ENCODE measurements around the gene WDR18. TPM values are rescaled to one million over a fixed set of nuclear protein-coding genes. Genes with fewer than 3 reads are reported as not detected.

WDR18 gene
- total RNA-seq, 4 donors from 2014 or later = 15.2 to 73.5 (median 46.8) TPM

GRCh38 chr19:974564-975257, 9.4 kb upstream of the WDR18 start:
- TF ChIP-seq, protein P1, sequence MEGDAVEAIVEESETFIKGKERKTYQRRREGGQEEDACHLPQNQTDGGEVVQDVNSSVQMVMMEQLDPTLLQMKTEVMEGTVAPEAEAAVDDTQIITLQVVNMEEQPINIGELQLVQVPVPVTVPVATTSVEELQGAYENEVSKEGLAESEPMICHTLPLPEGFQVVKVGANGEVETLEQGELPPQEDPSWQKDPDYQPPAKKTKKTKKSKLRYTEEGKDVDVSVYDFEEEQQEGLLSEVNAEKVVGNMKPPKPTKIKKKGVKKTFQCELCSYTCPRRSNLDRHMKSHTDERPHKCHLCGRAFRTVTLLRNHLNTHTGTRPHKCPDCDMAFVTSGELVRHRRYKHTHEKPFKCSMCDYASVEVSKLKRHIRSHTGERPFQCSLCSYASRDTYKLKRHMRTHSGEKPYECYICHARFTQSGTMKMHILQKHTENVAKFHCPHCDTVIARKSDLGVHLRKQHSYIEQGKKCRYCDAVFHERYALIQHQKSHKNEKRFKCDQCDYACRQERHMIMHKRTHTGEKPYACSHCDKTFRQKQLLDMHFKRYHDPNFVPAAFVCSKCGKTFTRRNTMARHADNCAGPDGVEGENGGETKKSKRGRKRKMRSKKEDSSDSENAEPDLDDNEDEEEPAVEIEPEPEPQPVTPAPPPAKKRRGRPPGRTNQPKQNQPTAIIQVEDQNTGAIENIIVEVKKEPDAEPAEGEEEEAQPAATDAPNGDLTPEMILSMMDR (IDR thresholded peaks at IDR 0.05) = no peak
- no peak for TF ChIP-seq POLR2A (IDR thresholded peaks at IDR 0.05)
- H3K36me3 ChIP-seq = peaks cover 11 to 14% of the 10 kb centered on the region in 2 donors
- no peaks in the 10 kb centered on the region for H3K9me3 ChIP-seq
- WGBS, 2 donors = 85 to 88% methylated on average over 18 to 34 of the region's 37 CpGs
- DNase-seq = no peak
- no peaks in the 10 kb centered on the region for H3K27me3 ChIP-seq
- H3K4me3 ChIP-seq (replicated peaks in 1 of 3) = no peak overlapping the region
- H3K4me1 ChIP-seq = no peaks in the 10 kb centered on the region
- intact Hi-C loops (cut with DNase I) = no loop called here
- H3K27ac ChIP-seq = no peak overlapping the region

- 82 to 95% methylated on average over 9 to 10 of the region's 10 CpGs for WGBS, 2 donors
- H3K27ac ChIP-seq = no peak overlapping the region
- peaks cover 5% of the 10 kb centered on the region in 2 donors for H3K36me3 ChIP-seq
- no peak for DNase-seq
- intact Hi-C loops (cut with DNase I) = no loop called here
- H3K9me3 ChIP-seq = no peaks in the 10 kb centered on the region
- no peaks in the 10 kb centered on the region for H3K27me3 ChIP-seq
- TF ChIP-seq POLR2A (IDR thresholded peaks at IDR 0.05) = no peak
- TF ChIP-seq, protein P1 (IDR thresholded peaks at IDR 0.05) = no peak
- H3K4me3 ChIP-seq (replicated peaks in 1 of 3) = no peak overlapping the region
- no peaks in the 10 kb centered on the region for H3K4me1 ChIP-seq
These were observed 7.7 kb upstream of the WDR18 start for GRCh38 chr19:976476-976875.

DNA sequence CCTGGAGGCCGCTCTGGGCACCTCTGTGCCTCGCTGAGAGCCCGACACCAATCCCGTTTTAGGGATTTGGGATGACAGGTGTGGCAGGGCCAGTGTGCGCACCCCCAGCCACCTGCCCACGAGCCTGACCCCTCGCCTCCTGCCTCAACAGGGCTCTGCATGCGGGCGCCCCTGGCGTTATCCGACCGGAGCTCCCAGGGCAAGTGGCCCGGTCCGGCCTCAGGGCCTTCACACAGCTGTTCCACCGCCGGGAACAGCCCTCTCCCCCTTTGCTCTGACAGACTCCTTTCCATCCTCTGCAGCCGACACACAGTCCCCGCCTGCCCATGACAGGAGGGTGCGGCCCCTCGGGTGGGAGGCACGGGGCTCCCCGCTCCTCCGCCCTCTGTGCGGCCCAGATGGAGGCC, 7.1 kb upstream of the WDR18 start:
- H3K36me3 ChIP-seq = no peaks in the 10 kb centered on the region
- H3K27me3 ChIP-seq = no peaks in the 10 kb centered on the region
- H3K9me3 ChIP-seq = no peaks in the 10 kb centered on the region
- no peak for DNase-seq
- 88 to 100% methylated on average over 1 to 24 of the region's 24 CpGs for WGBS, 2 donors
- TF ChIP-seq POLR2A (IDR thresholded peaks at IDR 0.05) = no peak
- TF ChIP-seq, protein P1 (IDR thresholded peaks at IDR 0.05) = no peak
- no peak overlapping the region for H3K27ac ChIP-seq
- H3K4me3 ChIP-seq (replicated peaks in 1 of 3) = no peak overlapping the region
- intact Hi-C loops (cut with DNase I) = no loop called here
- H3K4me1 ChIP-seq = no peaks in the 10 kb centered on the region

DNA sequence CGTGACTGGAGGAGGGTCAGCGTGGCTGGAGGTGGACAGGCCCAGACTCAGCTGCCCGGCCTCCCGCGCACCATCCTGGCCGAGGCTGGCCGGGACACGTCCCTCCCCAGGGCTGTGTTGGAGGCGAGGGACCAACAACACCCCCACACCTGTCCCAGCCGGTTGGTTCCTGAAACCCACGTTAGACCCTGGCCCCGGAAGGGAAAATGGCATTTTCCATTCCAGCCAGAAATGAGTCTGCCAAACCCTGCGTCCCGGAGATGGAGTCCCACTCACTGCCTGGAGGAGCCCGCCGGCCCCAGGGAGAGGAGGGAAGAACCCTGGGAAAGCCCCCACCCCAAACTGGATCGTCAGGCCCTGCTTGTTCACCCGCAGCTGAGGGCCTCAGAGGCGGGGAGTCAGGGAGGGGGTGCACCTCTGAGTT, 4.8 kb upstream of the WDR18 start:
- WGBS, 2 donors = 42 to 46% methylated on average over 8 to 13 of the region's 19 CpGs
- TF ChIP-seq, protein P1 (IDR thresholded peaks at IDR 0.05) = no peak
- no peak for TF ChIP-seq POLR2A (IDR thresholded peaks at IDR 0.05)
- Histone ChIP-seq H3K36me3 (no peaks in the 10 kb centered on the region), H3K27me3 (no peaks in the 10 kb centered on the region), H3K4me1 (peaks cover 4 to 13% of the 10 kb centered on the region in 2 donors), H3K4me3 (replicated peaks in 1 of 3) (no peak overlapping the region), H3K27ac (no peak overlapping the region), H3K9me3 (no peaks in the 10 kb centered on the region)
- no peak for DNase-seq
- intact Hi-C loops (cut with DNase I) = no loop called here

Data from thyroid gland (tissue), 4 donors.